ENCODE measurements around the gene HOXB3.

The HOXB3 gene

GRCh38 chr17:48556576-48557401 is 33.3 kb downstream of the HOXB3 start:
- peak; percentile 46 for DNase-seq (ENCODE audit: low spot score)

GRCh38 chr17:48556229-48556575 is 33.8 kb downstream of the HOXB3 start:
- no peak for DNase-seq (ENCODE audit: low spot score)

- peak; percentile 91 for DNase-seq (ENCODE audit: low spot score)
Observed at GRCh38 chr17:48555258-48556228, 34.5 kb downstream of the HOXB3 start.

GRCh38 chr17:48554412-48555257 is 35.4 kb downstream of the HOXB3 start:
- peak; percentile 42 for DNase-seq (ENCODE audit: low spot score)

GRCh38 chr17:48553826-48554225 is 36.2 kb downstream of the HOXB3 start:
- DNase-seq (ENCODE audit: low spot score), result no peak

GRCh38 chr17:48553190-48553547 is 36.9 kb downstream of the HOXB3 start:
- no peak for DNase-seq (ENCODE audit: low spot score)

- DNase-seq (ENCODE audit: low spot score), result peak; percentile 44
Observed at GRCh38 chr17:48552466-48553189, 37.4 kb downstream of the HOXB3 start.

- DNase-seq (ENCODE audit: low spot score), result no peak
Observed at GRCh38 chr17:48551596-48552465, 38.2 kb downstream of the HOXB3 start.

- DNase-seq (ENCODE audit: low spot score), result peak; percentile 50
Observed at GRCh38 chr17:48551214-48551555, 38.9 kb downstream of the HOXB3 start.

- DNase-seq (ENCODE audit: low spot score), result peak; percentile 42
Observed at GRCh38 chr17:48550502-48551213, 39.4 kb downstream of the HOXB3 start.

GRCh38 chr17:48549914-48550501 is 40.0 kb downstream of the HOXB3 start:
- peak; percentile 73 for DNase-seq (ENCODE audit: low spot score)

GRCh38 chr17:48549281-48549630 is 40.8 kb downstream of the HOXB3 start:
- no peak for DNase-seq (ENCODE audit: low spot score)

GRCh38 chr17:48548523-48549280 is 41.3 kb downstream of the HOXB3 start:
- no peak for DNase-seq (ENCODE audit: low spot score)

- DNase-seq (ENCODE audit: low spot score), result peak; percentile 73
Observed at GRCh38 chr17:48547808-48548522, 42.1 kb downstream of the HOXB3 start.

GRCh38 chr17:48546924-48547807 is 42.9 kb downstream of the HOXB3 start:
- no peak for DNase-seq (ENCODE audit: low spot score)

- DNase-seq (ENCODE audit: low spot score), result peak; percentile 46
Observed at GRCh38 chr17:48546137-48546923, 43.7 kb downstream of the HOXB3 start.
